AG10803 (cell line): ENCODE data around the gene DTX1.

Source experiments
- DNase-seq: peaks from one replicate; pipeline ENCODE4 v3.0.0; 2010; ENCODE audit warnings: low read depth
- H3K4me3 ChIP-seq: 2 replicates; pipeline ENCODE4 v1.5.1; 2011; ENCODE audit warnings: mild to moderate bottlenecking, low read length, control low read depth
- TF ChIP-seq, protein P1 (sequence below): conservative IDR thresholded peaks from 2 replicates; pipeline ENCODE4 v1.5.1; 2011; ENCODE audit warnings: mild to moderate bottlenecking, low read length, control low read depth, inconsistent platforms

The DTX1 gene

GRCh38 chr12:113066813-113067400 lies 10.4 kb downstream of the DTX1 start:
- TF ChIP-seq, protein P1, sequence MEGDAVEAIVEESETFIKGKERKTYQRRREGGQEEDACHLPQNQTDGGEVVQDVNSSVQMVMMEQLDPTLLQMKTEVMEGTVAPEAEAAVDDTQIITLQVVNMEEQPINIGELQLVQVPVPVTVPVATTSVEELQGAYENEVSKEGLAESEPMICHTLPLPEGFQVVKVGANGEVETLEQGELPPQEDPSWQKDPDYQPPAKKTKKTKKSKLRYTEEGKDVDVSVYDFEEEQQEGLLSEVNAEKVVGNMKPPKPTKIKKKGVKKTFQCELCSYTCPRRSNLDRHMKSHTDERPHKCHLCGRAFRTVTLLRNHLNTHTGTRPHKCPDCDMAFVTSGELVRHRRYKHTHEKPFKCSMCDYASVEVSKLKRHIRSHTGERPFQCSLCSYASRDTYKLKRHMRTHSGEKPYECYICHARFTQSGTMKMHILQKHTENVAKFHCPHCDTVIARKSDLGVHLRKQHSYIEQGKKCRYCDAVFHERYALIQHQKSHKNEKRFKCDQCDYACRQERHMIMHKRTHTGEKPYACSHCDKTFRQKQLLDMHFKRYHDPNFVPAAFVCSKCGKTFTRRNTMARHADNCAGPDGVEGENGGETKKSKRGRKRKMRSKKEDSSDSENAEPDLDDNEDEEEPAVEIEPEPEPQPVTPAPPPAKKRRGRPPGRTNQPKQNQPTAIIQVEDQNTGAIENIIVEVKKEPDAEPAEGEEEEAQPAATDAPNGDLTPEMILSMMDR = no peak
- no peak for DNase-seq
- H3K4me3 ChIP-seq = no peak overlapping the region

GRCh38 chr12:113067987-113068935 lies 11.7 kb downstream of the DTX1 start:
- TF ChIP-seq, protein P1 = no peak
- H3K4me3 ChIP-seq = no peak overlapping the region
- DNase-seq = no peak

- TF ChIP-seq, protein P1 = no peak
Observed at GRCh38 chr12:113069149-113069548, 12.6 kb downstream of the DTX1 start.

DNA sequence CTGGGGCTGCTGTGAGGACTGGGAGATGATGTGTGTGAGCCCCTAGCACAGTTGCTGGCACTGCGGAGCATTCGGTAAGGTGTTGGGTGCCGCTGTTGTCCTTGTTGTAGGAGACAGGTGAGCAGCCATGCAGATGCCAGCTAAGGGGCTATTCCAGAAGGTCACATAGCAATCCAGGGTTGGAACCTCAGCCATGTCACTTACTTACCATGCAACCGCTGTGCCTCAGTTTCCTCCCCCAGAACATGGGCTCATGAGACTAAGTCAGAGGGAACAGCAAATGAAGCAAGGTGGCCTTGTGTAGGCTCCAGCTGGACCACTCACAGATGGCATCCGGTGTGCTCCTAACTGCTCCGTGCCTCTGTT lies 13.2 kb downstream of the DTX1 start:
- TF ChIP-seq, protein P1 = no peak
- DNase-seq = no peak
- no peak overlapping the region for H3K4me3 ChIP-seq

More at GRCh38 chr12:113069149-113069548, 12.6 kb downstream of the DTX1 start:
- DNase-seq = no peak
- H3K4me3 ChIP-seq = no peak overlapping the region

DNA sequence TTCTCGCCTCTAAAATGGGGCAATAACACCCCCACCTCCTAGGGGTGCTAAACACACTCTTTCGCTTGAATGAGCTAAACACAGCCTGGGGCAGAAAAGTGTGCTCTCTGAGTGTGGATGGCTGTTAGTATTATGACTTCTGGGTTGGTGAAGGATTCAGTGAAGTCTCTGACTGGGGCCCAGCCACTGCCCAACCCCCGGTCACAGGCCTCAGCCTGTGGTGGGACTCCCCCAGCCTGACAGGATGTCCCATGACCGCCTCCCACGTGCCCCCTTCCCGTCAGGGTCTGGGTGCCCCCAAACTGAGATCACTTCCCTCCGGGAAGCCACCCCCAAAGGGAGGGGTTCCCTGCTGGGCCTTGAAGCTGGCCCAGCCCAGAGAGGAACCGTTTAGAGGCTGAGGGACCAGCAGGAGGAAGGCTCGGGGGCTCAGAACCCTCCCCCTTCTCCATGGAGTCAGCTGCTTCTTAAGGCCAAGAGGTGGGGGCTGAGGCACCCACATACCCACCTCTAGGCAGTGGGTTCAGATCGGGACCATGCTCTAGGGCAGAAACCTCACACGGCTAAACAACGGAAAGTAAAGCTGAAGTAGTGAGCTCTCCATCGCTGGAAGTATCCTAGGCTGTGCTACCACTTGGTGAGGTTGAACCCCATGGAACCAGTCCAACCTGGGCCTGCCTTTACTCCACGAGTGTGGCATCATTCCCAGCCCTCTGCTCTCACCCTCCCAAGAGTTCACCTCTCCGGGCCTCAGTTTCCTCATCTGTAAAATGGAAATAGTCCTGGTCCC lies 13.8 kb downstream of the DTX1 start:
- no peak for DNase-seq
- no peak overlapping the region for H3K4me3 ChIP-seq
- TF ChIP-seq, protein P1 = no peak

GRCh38 chr12:113071135-113072112 lies 14.9 kb downstream of the DTX1 start:
- DNase-seq = no peak
- H3K4me3 ChIP-seq = no peak overlapping the region
- TF ChIP-seq, protein P1 = no peak
